Nephron progenitor cell (in vitro differentiated cells): Measurements from ENCODE around the gene SAFB.

Experiments used
- DNase-seq: peaks from one replicate; pipeline ENCODE4 v3.0.0; 2021
- H3K27ac Mint-ChIP-seq: 2 replicates; pipeline ENCODE4 v1.8.0; 2021; ENCODE audit warnings: mild to moderate bottlenecking, moderate library complexity, mixed read lengths
- H3K27me3 Mint-ChIP-seq: 2 replicates; pipeline ENCODE4 v1.8.0; 2021; ENCODE audit warnings: mild to moderate bottlenecking, low read depth, mixed read lengths; ENCODE audit not compliant: poor library complexity
- H3K36me3 Mint-ChIP-seq: 2 replicates; pipeline ENCODE4 v1.8.0; 2021; ENCODE audit warnings: low read depth, mixed read lengths
- H3K4me1 Mint-ChIP-seq: 2 replicates; pipeline ENCODE4 v1.8.0; 2021; ENCODE audit warnings: mixed read lengths
- H3K4me3 Mint-ChIP-seq: 2 replicates; pipeline ENCODE4 v1.8.0; 2021; ENCODE audit warnings: mild to moderate bottlenecking, moderate library complexity, mixed read lengths
- H3K9me3 Mint-ChIP-seq: 2 replicates; pipeline ENCODE4 v1.8.0; 2021; ENCODE audit warnings: mild to moderate bottlenecking, moderate library complexity, mixed read lengths
- CTCF ChIP-seq: fragments of 200-600 bp; sonication (generic); IDR thresholded peaks from 2 replicates; pipeline ENCODE4 v1.5.0; 2021; ENCODE audit warnings: antibody characterized with exemption

SAFB gene

DNA sequence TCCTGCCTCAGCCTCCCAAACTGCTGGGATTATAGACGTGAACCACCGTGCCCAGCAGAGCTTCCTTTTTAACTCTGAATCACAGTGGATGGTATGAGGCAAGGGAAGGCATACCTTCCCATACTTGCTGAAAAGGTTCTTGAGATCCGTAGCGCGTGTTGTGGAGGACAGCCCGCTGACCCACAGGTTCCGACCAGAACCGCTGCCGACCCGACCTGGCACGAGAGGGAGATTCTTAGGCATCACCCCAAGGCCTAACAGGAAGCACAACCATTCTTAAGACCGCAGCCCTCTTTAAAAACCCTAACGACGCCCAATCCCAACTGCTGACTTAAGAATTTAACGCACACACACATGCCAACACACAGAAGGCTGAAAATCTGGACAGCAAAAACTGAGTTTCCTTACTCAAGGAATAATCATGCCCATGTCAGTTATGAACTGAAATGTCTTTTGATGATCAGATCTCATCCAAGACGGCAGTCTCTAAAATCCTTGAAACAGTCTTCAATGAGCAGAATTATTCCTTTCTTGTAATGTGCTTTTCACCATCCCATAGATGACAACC, 12.9 kb upstream of the SAFB start:
- H3K36me3 Mint-ChIP-seq: peaks cover 84% of the 10 kb centered on the region
- no peak for TF ChIP-seq CTCF
- peaks cover 14% of the 10 kb centered on the region for H3K4me1 Mint-ChIP-seq
- no peak overlapping the region for H3K4me3 Mint-ChIP-seq
- H3K27ac Mint-ChIP-seq: no peak overlapping the region
- H3K9me3 Mint-ChIP-seq: no peaks in the 10 kb centered on the region
- H3K27me3 Mint-ChIP-seq: no peaks in the 10 kb centered on the region
- no peak for DNase-seq

DNA sequence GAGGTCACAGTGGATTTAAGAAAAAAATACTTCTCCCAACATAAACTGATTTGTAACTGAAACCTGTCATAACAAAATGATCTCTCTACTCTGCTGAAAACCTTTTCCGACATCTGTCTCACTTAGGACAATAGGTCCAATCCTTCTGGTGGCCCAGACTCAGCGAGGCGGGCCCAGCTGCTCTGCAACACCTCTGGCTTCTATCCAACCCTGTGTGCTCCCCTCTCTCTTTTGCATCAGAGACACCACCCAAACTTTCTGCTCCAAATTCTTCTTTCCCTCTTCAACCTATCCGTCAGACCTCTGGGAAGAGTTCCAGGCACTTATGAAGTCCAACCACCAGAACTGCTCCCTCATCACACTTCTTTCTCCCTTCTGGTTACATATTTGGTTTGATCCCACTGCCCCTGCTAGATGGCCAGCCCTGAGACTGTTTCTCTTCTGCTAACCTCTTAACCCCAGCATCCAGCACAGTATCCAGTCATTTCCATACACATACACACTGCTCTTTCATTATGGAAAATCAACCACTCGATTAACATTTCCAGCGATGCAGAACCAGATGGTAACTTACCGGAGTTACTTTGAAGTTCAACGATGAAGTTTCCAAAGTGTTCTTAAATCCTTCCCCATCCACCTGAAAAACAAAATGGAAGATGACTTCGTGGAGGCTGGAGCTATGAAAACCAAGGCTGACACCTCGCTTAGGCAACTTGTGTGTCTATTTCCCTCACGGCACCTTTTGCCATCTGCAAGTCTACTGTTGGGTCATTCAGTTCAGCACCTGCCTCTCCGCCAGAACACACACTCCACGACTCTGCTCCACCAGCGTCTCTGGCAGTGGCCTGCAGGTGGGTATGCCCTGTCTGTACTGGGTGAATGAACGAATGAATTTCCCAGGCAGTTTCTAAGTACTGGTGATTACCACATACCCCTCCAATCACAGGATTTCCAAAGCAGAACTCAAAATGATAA, 9.7 kb upstream of the SAFB start:
- no peak overlapping the region for H3K4me3 Mint-ChIP-seq
- peaks cover 5% of the 10 kb centered on the region for H3K4me1 Mint-ChIP-seq
- no peak for TF ChIP-seq CTCF
- no peaks in the 10 kb centered on the region for H3K9me3 Mint-ChIP-seq
- H3K36me3 Mint-ChIP-seq: peaks cover 85% of the 10 kb centered on the region
- peak overlapping the region; percentile 5 for H3K27ac Mint-ChIP-seq
- no peak for DNase-seq
- H3K27me3 Mint-ChIP-seq: no peaks in the 10 kb centered on the region

DNA sequence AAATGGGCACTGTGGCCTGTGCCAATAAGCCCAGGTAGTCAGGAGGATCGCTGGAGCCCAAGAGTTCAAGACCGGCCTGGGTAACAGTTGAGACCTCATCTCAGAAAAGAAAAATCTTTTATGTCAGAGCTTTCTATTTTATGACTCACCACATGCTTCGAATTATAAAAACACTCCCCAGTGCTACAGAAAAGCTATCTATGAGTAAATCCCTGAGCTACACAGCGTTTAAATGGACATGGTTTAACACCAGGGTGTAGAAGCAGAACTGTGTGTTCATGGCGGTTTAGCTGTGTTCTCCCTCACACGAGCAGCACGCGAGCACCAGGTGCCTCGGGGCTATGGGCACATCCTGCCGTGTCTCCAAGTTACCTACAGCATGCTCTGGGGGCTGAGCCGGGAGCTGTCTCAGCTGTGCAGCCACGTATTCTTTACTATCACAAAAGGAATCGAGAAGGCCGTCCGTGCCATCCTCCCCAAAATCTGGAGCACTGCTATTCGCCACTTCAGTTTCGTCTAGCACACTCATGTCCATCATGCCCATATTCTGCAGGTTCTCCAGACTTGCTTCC, 7.0 kb upstream of the SAFB start:
- H3K27me3 Mint-ChIP-seq: no peaks in the 10 kb centered on the region
- H3K4me3 Mint-ChIP-seq: no peak overlapping the region
- no peaks in the 10 kb centered on the region for H3K9me3 Mint-ChIP-seq

GRCh38 chr19:5617080-5617479, 5.8 kb upstream of the SAFB start:
- Mint-ChIP-seq H3K27me3 (peaks cover 3% of the 10 kb centered on the region), H3K4me1 (peaks cover 18% of the 10 kb centered on the region), H3K27ac (no peak overlapping the region), H3K36me3 (peaks cover 78% of the 10 kb centered on the region), H3K4me3 (no peak overlapping the region), H3K9me3 (no peaks in the 10 kb centered on the region)
- DNase-seq: no peak
- no peak for TF ChIP-seq CTCF

More for the DNA sequence above, 7.0 kb upstream of the SAFB start:
- no peak for TF ChIP-seq CTCF
- H3K4me1 Mint-ChIP-seq: peaks cover 14% of the 10 kb centered on the region
- no peak for DNase-seq
- no peak overlapping the region for H3K27ac Mint-ChIP-seq
- H3K36me3 Mint-ChIP-seq: peaks cover 78% of the 10 kb centered on the region

- Mint-ChIP-seq H3K27me3 (peaks cover 9% of the 10 kb centered on the region), H3K36me3 (peaks cover 67% of the 10 kb centered on the region), H3K4me1 (peaks cover 23% of the 10 kb centered on the region), H3K27ac (peak overlapping the region; percentile 66), H3K4me3 (no peak overlapping the region), H3K9me3 (peaks cover 3% of the 10 kb centered on the region)
- no peak for TF ChIP-seq CTCF
- no peak for DNase-seq
Measured at GRCh38 chr19:5618591-5618990, 4.3 kb upstream of the SAFB start.
